H9 (cell line): Measurements from ENCODE around the gene BARX1. TPM values are rescaled to one million over a fixed set of nuclear protein-coding genes. Genes with fewer than 3 reads are reported as not detected.

Source experiments
- DNase-seq: peaks from one replicate; pipeline ENCODE4 v3.0.0-alpha.2; 2017
- H2AFZ ChIP-seq: one replicate; pipeline ENCODE4 v1.6.1; 2013; ENCODE audit warnings: mild to moderate bottlenecking, low read length, control low read depth, moderate library complexity
- H2AK5ac ChIP-seq: 2 replicates; pipeline ENCODE4 v1.6.1; 2013; ENCODE audit warnings: low read length, control low read depth, mixed read lengths; ENCODE audit not compliant: insufficient read length
- H2BK120ac ChIP-seq: one replicate; pipeline ENCODE4 v1.6.1; 2013; ENCODE audit warnings: low read depth, mild to moderate bottlenecking, low read length, control low read depth, inconsistent platforms; ENCODE audit not compliant: poor library complexity, severe bottlenecking
- H2BK12ac ChIP-seq: 2 replicates; pipeline ENCODE4 v1.6.1; 2013; ENCODE audit warnings: low read length, control low read depth, mixed read lengths, low read depth; ENCODE audit not compliant: insufficient read length
- H2BK15ac ChIP-seq: 2 replicates; pipeline ENCODE4 v1.6.1; 2013; ENCODE audit warnings: low read depth, low read length, control low read depth
- H2BK20ac ChIP-seq: one replicate; pipeline ENCODE4 v1.6.1; 2013; ENCODE audit warnings: low read depth, mild to moderate bottlenecking, low read length, control low read depth, inconsistent platforms; ENCODE audit not compliant: poor library complexity, severe bottlenecking
- H2BK5ac ChIP-seq: 2 replicates; pipeline ENCODE4 v1.6.1; 2013; ENCODE audit warnings: low read length, control low read depth, mixed read lengths; ENCODE audit not compliant: insufficient read length
- H3K14ac ChIP-seq: 2 replicates; pipeline ENCODE4 v1.6.1; 2013; ENCODE audit warnings: low read length, control low read depth; ENCODE audit not compliant: insufficient read depth
- H3K18ac ChIP-seq: 2 replicates; pipeline ENCODE4 v1.6.1; 2013; ENCODE audit warnings: low read depth, mild to moderate bottlenecking, mixed read lengths, low read length, control low read depth; ENCODE audit not compliant: insufficient read length
- H3K23ac ChIP-seq: 2 replicates; pipeline ENCODE4 v1.6.1; 2013; ENCODE audit warnings: low read length, control low read depth, mixed read lengths, low read depth; ENCODE audit not compliant: insufficient read length
- H3K23me2 ChIP-seq: 2 replicates; pipeline ENCODE4 v1.6.1; 2013; ENCODE audit warnings: low read depth, mild to moderate bottlenecking, mixed read lengths, low read length, control low read depth; ENCODE audit not compliant: insufficient read length, poor library complexity, severe bottlenecking
- H3K27ac ChIP-seq: 2 replicates; pipeline ENCODE4 v1.5.1; 2013; ENCODE audit warnings: low read length, control low read depth, mixed read lengths, low read depth; ENCODE audit not compliant: insufficient read length
- H3K27me3 ChIP-seq: 2 replicates; pipeline ENCODE4 v1.6.1; 2013; ENCODE audit warnings: low read length, control low read depth, inconsistent platforms; ENCODE audit not compliant: insufficient read depth
- H3K4ac ChIP-seq: 2 replicates; pipeline ENCODE4 v1.6.1; 2013; ENCODE audit warnings: low read depth, mild to moderate bottlenecking, control low read depth, inconsistent platforms, low read length, moderate library complexity
- H3K4me1 ChIP-seq: 2 replicates; pipeline ENCODE4 v1.6.1; 2013; ENCODE audit warnings: low read length, control low read depth, inconsistent platforms; ENCODE audit not compliant: insufficient read depth
- H3K4me2 ChIP-seq: 2 replicates; pipeline ENCODE4 v1.6.1; 2013; ENCODE audit warnings: low read length, control low read depth, mixed read lengths; ENCODE audit not compliant: insufficient read length, insufficient read depth
- H3K56ac ChIP-seq: 2 replicates; pipeline ENCODE4 v1.6.1; 2013; ENCODE audit warnings: low read depth, mild to moderate bottlenecking, mixed read lengths, low read length, control low read depth; ENCODE audit not compliant: insufficient read length
- H3K79me1 ChIP-seq: 2 replicates; pipeline ENCODE4 v1.6.1; 2013; ENCODE audit warnings: low read depth, mild to moderate bottlenecking, moderate library complexity, low read length, control low read depth, inconsistent platforms; ENCODE audit not compliant: insufficient read depth, poor library complexity, severe bottlenecking
- H3K79me2 ChIP-seq: 2 replicates; pipeline ENCODE4 v1.6.1; 2013; ENCODE audit warnings: low read length, control low read depth, inconsistent platforms; ENCODE audit not compliant: insufficient read depth
- H3K9ac ChIP-seq: 2 replicates; pipeline ENCODE4 v1.6.1; 2013; ENCODE audit warnings: low read length, control low read depth, mixed read lengths; ENCODE audit not compliant: insufficient read length; ENCODE audit errors: extremely low read depth
- H3K9me3 ChIP-seq: one replicate; pipeline ENCODE4 v1.6.1; 2013; ENCODE audit warnings: low read depth, low read length, inconsistent platforms; ENCODE audit not compliant: control insufficient read depth
- H3T11ph ChIP-seq: one replicate; pipeline ENCODE4 v1.6.1; 2013; ENCODE audit warnings: mild to moderate bottlenecking, low read length, control low read depth, inconsistent platforms
- H4K20me1 ChIP-seq: one replicate; pipeline ENCODE4 v1.6.1; 2013; ENCODE audit not compliant: control insufficient read depth, insufficient read length, insufficient read depth
- H4K5ac ChIP-seq: 2 replicates; pipeline ENCODE4 v1.6.1; 2013; ENCODE audit warnings: low read depth, mild to moderate bottlenecking, mixed read lengths, low read length, control low read depth; ENCODE audit not compliant: insufficient read length
- H4K8ac ChIP-seq: replicated peaks from 2 replicates; pipeline ENCODE4 v1.6.1; 2013; ENCODE audit warnings: low read length, control low read depth, mixed read lengths, low read depth; ENCODE audit not compliant: insufficient read length
- H4K91ac ChIP-seq: 2 replicates; pipeline ENCODE4 v1.6.1; 2013; ENCODE audit warnings: low read depth, mild to moderate bottlenecking, moderate library complexity, mixed read lengths, low read length, control low read depth; ENCODE audit not compliant: insufficient read length
- H3K27ac Mint-ChIP-seq, 3 experiments: 2 replicates in 2 of 3; 3 replicates in 1 of 3; pipeline ENCODE4 v1.8.0; 2020 to 2021; ENCODE audit warnings: mixed read lengths in 3 of 3, mild to moderate bottlenecking in 1 of 3, moderate library complexity in 1 of 3
- H3K27me3 Mint-ChIP-seq: 2 replicates; pipeline ENCODE4 v1.8.0; 2021; ENCODE audit warnings: low read depth, mild to moderate bottlenecking, moderate library complexity, mixed read lengths
- H3K36me3 Mint-ChIP-seq, 3 experiments: 2 replicates in 2 of 3; 3 replicates in 1 of 3; pipeline ENCODE4 v1.8.0; 2020 to 2021; ENCODE audit warnings: low read depth in 3 of 3, mixed read lengths in 3 of 3; ENCODE audit not compliant: insufficient read depth in 1 of 3
- H3K4me1 Mint-ChIP-seq, 2 experiments: 2 replicates each; pipeline ENCODE4 v1.8.0; 2020; ENCODE audit warnings: mixed read lengths in 2 of 2
- H3K4me3 Mint-ChIP-seq, 2 experiments: 2 replicates in 1 of 2; 3 replicates in 1 of 2; pipeline ENCODE4 v1.8.0; 2020 to 2021; ENCODE audit warnings: mild to moderate bottlenecking in 2 of 2, mixed read lengths in 2 of 2, moderate library complexity in 1 of 2
- H3K9me3 Mint-ChIP-seq, 2 experiments: 2 replicates in 1 of 2; 3 replicates in 1 of 2; pipeline ENCODE4 v1.8.0; 2020; ENCODE audit warnings: mild to moderate bottlenecking in 2 of 2, mixed read lengths in 2 of 2, moderate library complexity in 1 of 2
- WGBS: extraction: QIAGEN DNeasy Blood & Tissue Kit; methylation state at CpG from one replicate; pipeline ENCODE4 v1.1.7; 2013; ENCODE audit warnings: missing lambda C conversion rate, low lambda C conversion rate, mixed read lengths; ENCODE audit not compliant: insufficient read length; ENCODE audit errors: extremely low coverage; 5-methylcytosine and 5-hydroxymethylcytosine counted together
- total RNA-seq: library from RNA; stranded (reverse); gene quantifications from 2 replicates; pipeline ENCODE4 v1.2.1, GENCODE V29; 2021
- TF ChIP-seq, protein P1 (sequence below): fragments of 200-600 bp; sonication (generic); conservative IDR thresholded peaks from 3 replicates; pipeline ENCODE4 v1.8.0; 2021; ENCODE audit warnings: antibody characterized with exemption, mild to moderate bottlenecking

The BARX1 gene
- total RNA-seq, 1 experiment from 2014 or later: 1.2 TPM

GRCh38 chr9:93960971-93961841, 6.1 kb upstream of the BARX1 start:
- H3K14ac ChIP-seq: no peak overlapping the region; the same call in 1 of the 2 replicates
- H3K79me2 ChIP-seq: no peaks in the 10 kb centered on the region
- no peak overlapping the region for H3K9ac ChIP-seq
- no peaks in the 10 kb centered on the region for H3K36me3 Mint-ChIP-seq
- H2BK15ac ChIP-seq: no peak overlapping the region
- no peaks in the 10 kb centered on the region for H4K20me1 ChIP-seq
- TF ChIP-seq, protein P1, sequence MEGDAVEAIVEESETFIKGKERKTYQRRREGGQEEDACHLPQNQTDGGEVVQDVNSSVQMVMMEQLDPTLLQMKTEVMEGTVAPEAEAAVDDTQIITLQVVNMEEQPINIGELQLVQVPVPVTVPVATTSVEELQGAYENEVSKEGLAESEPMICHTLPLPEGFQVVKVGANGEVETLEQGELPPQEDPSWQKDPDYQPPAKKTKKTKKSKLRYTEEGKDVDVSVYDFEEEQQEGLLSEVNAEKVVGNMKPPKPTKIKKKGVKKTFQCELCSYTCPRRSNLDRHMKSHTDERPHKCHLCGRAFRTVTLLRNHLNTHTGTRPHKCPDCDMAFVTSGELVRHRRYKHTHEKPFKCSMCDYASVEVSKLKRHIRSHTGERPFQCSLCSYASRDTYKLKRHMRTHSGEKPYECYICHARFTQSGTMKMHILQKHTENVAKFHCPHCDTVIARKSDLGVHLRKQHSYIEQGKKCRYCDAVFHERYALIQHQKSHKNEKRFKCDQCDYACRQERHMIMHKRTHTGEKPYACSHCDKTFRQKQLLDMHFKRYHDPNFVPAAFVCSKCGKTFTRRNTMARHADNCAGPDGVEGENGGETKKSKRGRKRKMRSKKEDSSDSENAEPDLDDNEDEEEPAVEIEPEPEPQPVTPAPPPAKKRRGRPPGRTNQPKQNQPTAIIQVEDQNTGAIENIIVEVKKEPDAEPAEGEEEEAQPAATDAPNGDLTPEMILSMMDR: no peak
- no peak overlapping the region for H3T11ph ChIP-seq
- no peaks in the 10 kb centered on the region for H3K9me3 ChIP-seq
- no peak overlapping the region for H4K8ac ChIP-seq
- H2AK5ac ChIP-seq: no peak overlapping the region
- no peak overlapping the region for H3K23ac ChIP-seq
- H2AFZ ChIP-seq: no peak overlapping the region
- no peaks in the 10 kb centered on the region for H3K4me1 ChIP-seq
- WGBS: no CpG with 5 or more reads among the region's 11 CpGs
- peaks cover 10 to 27% of the 10 kb centered on the region in 2 experiments for H3K4me1 Mint-ChIP-seq
- no peak overlapping the region for H2BK120ac ChIP-seq
- no peaks in the 10 kb centered on the region for H3K79me1 ChIP-seq
- no peak for DNase-seq
- H3K56ac ChIP-seq: no peak overlapping the region
- no peak overlapping the region for H3K27ac Mint-ChIP-seq
- H2BK20ac ChIP-seq: no peak overlapping the region
- H3K4me3 Mint-ChIP-seq: peak overlapping the region in 1 of 2 experiments; percentile 70; a peak in 3 of 5 replicates
- H4K5ac ChIP-seq: no peak overlapping the region
- no peak overlapping the region for H3K27ac ChIP-seq
- no peak overlapping the region for H3K18ac ChIP-seq
- no peak overlapping the region for H3K4me2 ChIP-seq
- no peaks in the 10 kb centered on the region for H3K9me3 Mint-ChIP-seq
- H2BK12ac ChIP-seq: no peak overlapping the region
- H4K91ac ChIP-seq: no peak overlapping the region
- H2BK5ac ChIP-seq: no peak overlapping the region
- no peak overlapping the region for H3K4ac ChIP-seq
- peaks cover 57% of the 10 kb centered on the region for H3K27me3 ChIP-seq
- H3K27me3 Mint-ChIP-seq: peaks cover 71% of the 10 kb centered on the region
- peaks cover 10% of the 10 kb centered on the region for H3K23me2 ChIP-seq
